Measurements from ENCODE around the gene MID1. TPM values are rescaled to one million over a fixed set of nuclear protein-coding genes. Genes with fewer than 3 reads are reported as not detected.
"Not testable (repeated sequence)": the region's sequence is repeated elsewhere in the genome, so short reads cannot be mapped to it uniquely, and the experiment has no call there.

Gene MID1
- total RNA-seq, 1 experiment from 2014 or later: 23.8 TPM

DNA sequence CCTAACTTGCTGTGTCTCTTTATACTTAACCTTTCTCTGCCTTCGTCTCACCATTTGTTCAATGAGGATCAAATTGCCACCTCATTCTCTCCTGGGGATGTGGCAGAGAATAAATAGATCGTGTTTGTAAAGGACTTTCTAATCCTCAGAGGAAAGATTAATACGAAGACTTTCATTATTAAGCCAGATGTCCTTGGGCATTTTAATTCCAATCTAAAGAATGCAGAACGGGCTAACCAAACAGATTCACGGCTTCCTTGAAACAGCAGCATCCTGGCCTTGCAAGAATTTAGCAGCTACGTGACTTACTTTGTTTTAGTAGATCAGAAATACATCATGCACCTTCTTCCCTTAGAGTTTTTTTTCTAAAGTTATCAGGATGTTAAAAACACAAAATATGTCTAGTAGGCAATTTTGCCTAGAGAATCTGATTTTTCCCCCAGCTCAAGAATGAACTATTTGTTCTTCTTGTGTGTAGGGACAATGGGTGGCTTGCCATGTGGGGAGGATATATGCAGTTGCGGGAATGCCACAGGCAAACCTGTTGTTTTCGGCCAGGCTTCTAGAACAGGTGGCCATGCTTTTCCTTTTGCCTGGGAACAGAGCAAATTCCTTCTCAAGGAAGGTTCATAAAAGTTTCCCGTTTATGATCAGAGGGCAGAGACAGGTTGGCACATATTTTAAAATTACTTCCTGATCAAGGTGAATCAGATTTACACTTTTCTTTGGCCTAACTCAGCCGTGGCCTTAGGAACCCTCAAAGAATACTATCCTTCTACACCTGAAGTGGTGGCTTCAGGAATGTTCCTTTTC is 3.0 kb downstream of the MID1 start:
- no peak for DNase-seq (ENCODE audit: low read depth)

GRCh38 chrX:10615931-10616774 is 4.2 kb downstream of the MID1 start:
- DNase-seq (ENCODE audit: low read depth): no peak

DNA sequence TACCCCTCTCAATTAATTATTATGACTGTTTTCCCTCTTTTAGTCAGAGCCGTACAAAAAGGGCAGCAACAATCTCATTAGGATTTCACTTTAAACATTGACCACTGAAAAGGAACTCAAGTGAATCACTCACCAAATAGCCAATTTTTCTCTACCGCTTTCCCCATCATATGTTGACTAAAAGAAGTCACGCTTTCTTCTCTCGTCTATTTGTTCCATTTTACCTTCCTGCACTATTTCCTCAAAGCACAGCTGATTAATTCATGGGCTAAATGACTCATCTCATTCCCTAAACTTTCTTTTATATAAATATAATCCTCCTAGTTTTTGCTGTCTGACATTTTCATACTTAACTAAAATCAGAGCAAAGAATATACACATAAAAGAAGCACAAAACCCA is 8.2 kb downstream of the MID1 start:
- peak; percentile 65 for DNase-seq (ENCODE audit: low read depth)

GRCh38 chrX:10611441-10612090 is 8.8 kb downstream of the MID1 start:
- no peak for DNase-seq (ENCODE audit: low read depth)

DNA sequence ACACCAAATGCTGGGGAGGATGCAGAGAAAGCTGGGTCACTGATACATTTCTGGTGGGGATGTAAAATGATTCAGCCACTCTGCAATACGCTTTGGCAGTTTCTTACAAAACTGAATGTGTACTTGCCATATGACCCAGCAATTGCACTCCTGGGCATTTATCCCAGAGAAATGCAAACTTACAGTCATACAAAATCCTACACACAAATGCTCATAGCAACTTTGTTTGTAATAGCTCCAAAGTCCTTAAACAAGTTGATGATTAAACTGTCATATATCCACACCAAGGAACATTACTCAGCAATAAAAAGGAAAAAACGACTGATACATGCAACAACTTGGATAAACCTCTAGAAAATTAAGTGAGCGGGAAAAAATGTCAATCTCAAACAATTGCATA is 12.3 kb downstream of the MID1 start:
- no peak for DNase-seq (ENCODE audit: low read depth)

GRCh38 chrX:10607233-10607632 is 13.2 kb downstream of the MID1 start:
- DNase-seq (ENCODE audit: low read depth): no peak

DNA sequence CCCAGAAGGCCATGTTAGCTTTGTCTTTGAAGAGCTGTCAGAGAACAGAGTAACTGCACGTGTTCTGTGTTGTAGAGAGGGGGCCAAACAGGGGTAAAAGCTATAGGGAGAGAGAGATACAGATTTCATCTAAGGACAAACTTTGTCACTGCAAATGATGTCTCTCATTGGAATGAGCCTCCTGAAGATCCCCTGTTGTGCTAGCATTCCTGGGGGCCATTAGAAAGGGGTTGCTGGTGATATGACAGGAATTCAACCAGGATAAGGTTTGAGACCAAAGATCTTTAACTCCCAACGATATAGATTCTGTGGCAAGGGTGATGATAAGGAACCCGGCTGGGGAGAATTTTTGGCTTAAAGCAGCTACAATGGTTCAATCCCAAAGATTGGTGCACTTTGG is 16.8 kb downstream of the MID1 start:
- DNase-seq (ENCODE audit: low read depth): no peak

DNA sequence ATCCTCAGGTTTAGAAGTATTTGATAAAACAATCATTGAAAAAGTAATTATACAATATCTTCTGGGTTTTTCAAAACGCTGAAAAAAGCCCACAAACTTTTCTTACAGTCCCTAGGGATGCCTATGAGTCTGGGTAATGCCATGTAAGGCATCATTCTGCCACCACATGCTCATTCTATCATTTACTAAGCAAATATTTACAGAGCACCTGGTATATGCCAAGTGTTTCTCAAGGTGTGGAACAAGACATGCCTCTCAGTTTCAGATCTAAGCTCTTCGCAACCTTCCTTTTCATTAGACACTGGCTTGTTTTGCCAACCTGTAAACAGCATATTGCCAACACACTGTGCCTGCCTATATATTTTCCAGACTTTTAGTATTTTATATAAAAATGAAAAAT is 17.7 kb downstream of the MID1 start:
- DNase-seq (ENCODE audit: low read depth): no peak

DNA sequence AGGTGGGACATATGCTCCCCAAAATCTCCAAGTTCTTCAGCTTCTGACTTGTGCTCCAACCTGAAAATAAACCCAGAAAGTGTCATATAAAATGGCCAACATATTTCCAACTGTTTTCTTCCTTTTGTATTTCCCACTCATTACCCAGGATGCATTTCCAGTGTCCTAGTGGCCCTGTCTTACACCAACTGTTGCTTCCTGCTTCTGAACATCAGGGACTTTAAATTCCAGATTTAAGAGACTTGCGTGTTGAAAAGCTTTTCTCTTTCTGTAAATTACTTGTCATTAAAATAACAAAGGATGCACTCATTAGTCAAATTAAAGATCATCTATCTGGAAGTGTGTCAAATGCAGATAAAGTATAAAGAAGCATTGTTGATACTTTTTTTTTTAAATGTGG is 19.9 kb downstream of the MID1 start:
- no peak for DNase-seq (ENCODE audit: low read depth)

DNA sequence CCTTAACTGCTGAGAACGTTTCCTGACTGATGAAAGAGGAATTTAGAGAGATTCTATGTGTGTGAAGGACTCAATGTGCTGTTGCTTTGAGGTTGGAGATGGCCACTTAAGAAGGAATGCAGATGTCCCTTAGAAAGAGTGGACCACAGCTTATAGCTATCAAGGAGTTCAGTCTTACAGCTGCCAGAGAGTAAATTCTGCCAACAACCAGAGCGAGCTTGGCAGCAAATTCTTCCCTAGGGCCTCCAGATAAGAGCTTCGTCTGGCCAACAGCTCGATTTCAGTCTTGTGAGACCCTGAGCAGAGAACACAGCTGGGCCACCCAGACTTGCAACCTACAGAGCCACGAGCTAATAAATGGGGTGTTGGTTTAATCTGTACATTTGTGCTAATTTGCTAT is 21.8 kb downstream of the MID1 start:
- DNase-seq (ENCODE audit: low read depth): no peak

- peak; percentile 32 for DNase-seq (ENCODE audit: low read depth)
Measured at GRCh38 chrX:10597871-10598270, 22.5 kb downstream of the MID1 start.

GRCh38 chrX:10591363-10592335 is 28.7 kb downstream of the MID1 start:
- DNase-seq (ENCODE audit: low read depth): no peak

GRCh38 chrX:10589787-10590186 is 30.6 kb downstream of the MID1 start:
- DNase-seq (ENCODE audit: low read depth): not testable (repeated sequence)

DNA sequence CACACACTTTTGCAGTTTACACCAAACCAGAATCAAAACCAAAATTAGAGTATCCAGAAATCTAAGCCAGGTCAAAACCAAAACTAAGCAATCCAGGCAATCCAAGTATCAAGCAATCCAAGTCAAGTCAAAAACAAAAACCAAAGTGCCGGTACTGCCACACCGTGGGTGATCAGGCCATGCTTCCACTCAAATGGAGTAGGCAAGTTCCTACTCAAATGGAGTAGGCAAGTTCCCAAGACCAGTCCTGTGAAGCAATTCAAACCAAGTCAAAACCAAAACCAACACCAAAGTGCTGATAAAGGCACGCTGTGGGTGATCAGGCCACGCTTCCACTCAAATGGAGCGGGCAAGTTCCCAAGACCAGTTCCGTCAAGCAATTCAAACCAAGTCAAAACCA is 31.3 kb downstream of the MID1 start:
- DNase-seq (ENCODE audit: low read depth): no peak

- DNase-seq (ENCODE audit: low read depth): not testable (repeated sequence)
Measured at GRCh38 chrX:10584882-10585281, 35.5 kb downstream of the MID1 start.

GRCh38 chrX:10582945-10583344 is 37.4 kb downstream of the MID1 start:
- peak; percentile 37 for DNase-seq (ENCODE audit: low read depth)

DNA sequence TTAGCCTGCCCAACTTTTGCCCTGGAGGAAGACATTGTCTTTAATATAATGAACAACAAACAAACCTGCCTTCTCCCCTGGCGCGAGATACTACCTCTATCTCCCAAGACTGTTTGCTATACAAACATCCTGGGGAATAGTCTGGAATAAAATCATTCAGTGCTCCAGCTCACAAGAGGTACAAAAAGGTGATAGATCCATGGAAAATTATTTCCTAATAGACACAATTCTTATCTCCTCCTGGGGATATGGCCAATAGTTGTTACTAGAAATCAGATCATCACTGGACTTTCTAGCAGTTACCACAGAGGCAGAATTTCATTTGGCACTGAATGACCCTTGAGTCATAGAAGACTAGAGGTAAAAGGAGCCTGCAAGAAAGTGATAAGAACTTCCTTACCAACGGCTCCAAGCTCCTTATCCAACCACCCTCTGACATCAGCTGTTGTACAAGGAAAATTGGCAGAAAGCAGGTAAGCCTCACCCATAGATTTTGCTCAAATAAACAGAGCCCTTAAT is 38.1 kb downstream of the MID1 start:
- DNase-seq (ENCODE audit: low read depth): peak; percentile 3

DNA sequence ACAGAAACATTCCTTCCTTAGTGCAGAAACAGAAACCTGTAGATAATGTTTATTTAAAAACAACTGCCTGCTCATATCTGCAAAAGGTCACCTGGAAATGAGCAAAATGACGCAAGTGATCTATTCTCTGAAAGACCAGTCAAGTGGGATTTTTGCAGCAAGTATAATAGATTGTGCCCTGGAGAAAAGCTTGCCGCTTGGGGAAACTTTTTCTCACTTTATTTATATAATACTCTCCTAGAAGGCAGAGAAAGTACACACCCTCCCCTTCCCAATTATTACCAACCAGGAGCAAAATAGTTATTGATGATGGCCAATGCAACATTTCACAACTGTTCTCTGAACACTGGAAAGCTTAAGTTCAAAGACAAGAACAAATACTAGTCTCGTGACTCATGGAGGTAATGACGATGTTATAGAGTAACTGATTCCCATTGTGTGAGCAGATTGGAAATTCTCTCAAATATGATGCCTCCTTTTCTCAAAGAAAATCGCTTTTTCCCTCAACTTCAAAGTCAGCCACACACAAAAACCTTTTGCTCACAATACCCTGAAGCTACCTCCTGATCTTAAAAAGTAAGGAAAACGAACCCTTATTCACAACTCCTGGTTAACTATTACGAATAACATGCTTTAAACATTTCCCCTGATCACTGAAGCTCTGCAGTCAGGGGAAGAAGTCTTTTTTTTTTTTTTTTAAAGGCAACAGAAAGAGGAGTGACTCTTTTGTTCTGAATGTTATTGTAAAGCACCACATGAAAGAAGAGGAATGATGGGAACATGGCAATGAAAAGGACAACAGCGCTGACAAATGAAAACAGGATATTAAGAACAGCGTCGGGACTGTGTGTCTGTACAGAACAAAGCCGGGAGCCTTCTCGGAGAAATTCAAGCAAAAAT is 41.0 kb downstream of the MID1 start:
- DNase-seq (ENCODE audit: low read depth): peak; percentile 65

GRCh38 chrX:10578527-10578926 is 41.9 kb downstream of the MID1 start:
- DNase-seq (ENCODE audit: low read depth): no peak

GRCh38 chrX:10577853-10578252 is 42.5 kb downstream of the MID1 start:
- no peak for DNase-seq (ENCODE audit: low read depth)
